CD4-positive, alpha-beta T cell treated with Interleukin-6 at 100 ng/mL for 8 hours (primary cell): ENCODE measurements around the gene DCAF17.
A peak's percentile ranks its signal among the peaks of the same experiment; 100 is the strongest.
"Not testable (repeated sequence)": the region's sequence is repeated elsewhere in the genome, so short reads cannot be mapped to it uniquely, and the experiment has no call there.

Source experiments
- DNase-seq: peaks from one replicate; pipeline ENCODE4 v3.0.0-alpha.2; 2020; ENCODE audit warnings: mixed read lengths, low spot score

DCAF17 gene

GRCh38 chr2:171411214-171411613 is 22.8 kb upstream of the DCAF17 start:
- no peak for DNase-seq

GRCh38 chr2:171411791-171412483 is 22.1 kb upstream of the DCAF17 start:
- DNase-seq, result no peak

- no peak for DNase-seq
These were observed 21.4 kb upstream of the DCAF17 start for GRCh38 chr2:171412571-171413175.

GRCh38 chr2:171414645-171415044 is 19.4 kb upstream of the DCAF17 start:
- DNase-seq, result not testable (repeated sequence)

GRCh38 chr2:171416009-171416926 is 17.8 kb upstream of the DCAF17 start:
- DNase-seq, result peak; percentile 81

- DNase-seq, result no peak
These were observed 14.7 kb upstream of the DCAF17 start for GRCh38 chr2:171419333-171419732.

GRCh38 chr2:171420728-171421563 is 13.1 kb upstream of the DCAF17 start:
- no peak for DNase-seq

- not testable (repeated sequence) for DNase-seq
These were observed 11.1 kb upstream of the DCAF17 start for GRCh38 chr2:171422710-171423495.

GRCh38 chr2:171430516-171431410 is 3.3 kb upstream of the DCAF17 start:
- no peak for DNase-seq

- no peak for DNase-seq
These were observed 2.3 kb upstream of the DCAF17 start for GRCh38 chr2:171431677-171432167.

- DNase-seq, result no peak
These were observed 1.6 kb upstream of the DCAF17 start for GRCh38 chr2:171432206-171432968.

- peak; percentile 20 for DNase-seq
These were observed 860 bp upstream of the DCAF17 start for GRCh38 chr2:171432969-171433762.

GRCh38 chr2:171433763-171434012 is 338 bp upstream of the DCAF17 start, which contains the start of gene METTL8:
Gene METTL8, minus strand, starts transcription at chr2:171433990. Its CDS starts 41,805 bp downstream, at chr2:171392185.
- no peak for DNase-seq

- no peak for DNase-seq
These were observed 2.3 kb downstream of the DCAF17 start for GRCh38 chr2:171436307-171436706.

- DNase-seq, result no peak
These were observed 7.4 kb downstream of the DCAF17 start for GRCh38 chr2:171441470-171441869.

GRCh38 chr2:171447675-171448074 is 13.6 kb downstream of the DCAF17 start:
- DNase-seq, result no peak

GRCh38 chr2:171451074-171451473 is 17.0 kb downstream of the DCAF17 start:
- DNase-seq, result no peak

GRCh38 chr2:171452773-171453172 is 18.7 kb downstream of the DCAF17 start:
- no peak for DNase-seq
